Fibroblast of lung (primary cell): ENCODE data around the gene CSPG4.

Experiments used
- EZH2 ChIP-seq: IDR thresholded peaks from 2 replicates; pipeline ENCODE4 v1.5.1; 2012; ENCODE audit warnings: low read length, control low read depth, mild to moderate bottlenecking; ENCODE audit errors: missing control alignments
- TF ChIP-seq, protein P1 (sequence below), 2 donors: IDR thresholded peaks in 1 of 2; conservative IDR thresholded peaks in 1 of 2; 1 replicate in 1 of 2; 2 replicates in 1 of 2; pipeline ENCODE4 v1.5.1; 2011 to 2012; ENCODE audit warnings: low read length in 2 of 2, control low read depth in 1 of 2, inconsistent platforms in 1 of 2, low read depth in 1 of 2, mild to moderate bottlenecking in 1 of 2

DNA sequence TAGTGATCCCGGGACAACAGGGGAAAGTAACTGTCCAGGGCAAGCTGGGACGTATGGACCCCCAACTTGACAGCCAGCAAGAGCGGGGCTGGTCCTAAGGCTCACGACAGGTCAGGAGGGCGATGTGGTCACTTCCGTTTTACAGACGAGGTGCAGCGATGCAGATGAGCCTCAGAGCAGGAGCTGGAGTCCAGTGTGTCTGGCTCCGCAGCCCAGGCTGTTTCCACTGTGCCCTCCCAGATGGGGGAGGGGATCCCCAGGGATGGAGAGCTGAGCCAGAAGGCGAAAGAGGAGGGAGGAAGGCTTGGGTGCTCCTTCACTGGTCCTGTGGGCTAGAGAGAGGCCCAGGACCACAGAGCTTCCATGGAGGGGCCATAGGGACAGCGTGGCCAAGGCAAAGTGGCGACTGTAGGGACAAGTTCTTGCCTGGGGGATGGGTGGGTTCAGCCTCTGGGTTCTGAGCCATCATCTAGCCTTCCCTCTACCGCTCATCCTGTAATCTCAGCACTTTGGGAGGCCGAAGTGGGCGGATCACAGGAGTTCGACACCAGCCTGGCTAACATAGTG lies 59.2 kb downstream of the CSPG4 start:
- TF ChIP-seq, protein P1, sequence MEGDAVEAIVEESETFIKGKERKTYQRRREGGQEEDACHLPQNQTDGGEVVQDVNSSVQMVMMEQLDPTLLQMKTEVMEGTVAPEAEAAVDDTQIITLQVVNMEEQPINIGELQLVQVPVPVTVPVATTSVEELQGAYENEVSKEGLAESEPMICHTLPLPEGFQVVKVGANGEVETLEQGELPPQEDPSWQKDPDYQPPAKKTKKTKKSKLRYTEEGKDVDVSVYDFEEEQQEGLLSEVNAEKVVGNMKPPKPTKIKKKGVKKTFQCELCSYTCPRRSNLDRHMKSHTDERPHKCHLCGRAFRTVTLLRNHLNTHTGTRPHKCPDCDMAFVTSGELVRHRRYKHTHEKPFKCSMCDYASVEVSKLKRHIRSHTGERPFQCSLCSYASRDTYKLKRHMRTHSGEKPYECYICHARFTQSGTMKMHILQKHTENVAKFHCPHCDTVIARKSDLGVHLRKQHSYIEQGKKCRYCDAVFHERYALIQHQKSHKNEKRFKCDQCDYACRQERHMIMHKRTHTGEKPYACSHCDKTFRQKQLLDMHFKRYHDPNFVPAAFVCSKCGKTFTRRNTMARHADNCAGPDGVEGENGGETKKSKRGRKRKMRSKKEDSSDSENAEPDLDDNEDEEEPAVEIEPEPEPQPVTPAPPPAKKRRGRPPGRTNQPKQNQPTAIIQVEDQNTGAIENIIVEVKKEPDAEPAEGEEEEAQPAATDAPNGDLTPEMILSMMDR (conservative IDR thresholded peaks at IDR 0.05 in 1 of 2, IDR thresholded peaks at IDR 0.05 in 1 of 2; ENCODE audit: low read depth in 1 of 2, low read length in 2 of 2): no peak
- no peak for TF ChIP-seq EZH2
